H1 (cell line): ENCODE measurements around the gene SGSM1.

Experiments used
- BCL11A ChIP-seq, 2 experiments: IDR thresholded peaks; one replicate each; pipeline ENCODE4 v1.6.1; 2011; ENCODE audit warnings: low read depth in 2 of 2, low read length in 2 of 2, mild to moderate bottlenecking in 2 of 2
- EZH2 ChIP-seq: fragments of 200-600 bp; sonication (generic); IDR thresholded peaks from 2 replicates; pipeline ENCODE4 v1.7.1; 2012; ENCODE audit warnings: low read depth, mild to moderate bottlenecking, moderate library complexity, low read length, inconsistent platforms; ENCODE audit not compliant: severe bottlenecking
- GTF2F1 ChIP-seq: IDR thresholded peaks from 2 replicates; pipeline ENCODE4 v1.6.1; 2012; ENCODE audit warnings: low read depth, low read length, improper control_type of control experiment, borderline replicate concordance
- HDAC6 ChIP-seq: IDR thresholded peaks from one replicate; pipeline ENCODE4 v1.7.1; 2012; ENCODE audit warnings: low read depth, mild to moderate bottlenecking, inconsistent platforms, low read length, moderate library complexity
- POLR2A ChIP-seq, 2 experiments: IDR thresholded peaks; 1 replicate in 1 of 2; 2 replicates in 1 of 2; pipeline ENCODE4 v1.6.1; 2011; ENCODE audit warnings: low read depth in 2 of 2, low read length in 2 of 2, mild to moderate bottlenecking in 2 of 2; ENCODE audit errors: control extremely low read depth in 1 of 2
- POLR2AphosphoS5 ChIP-seq: IDR thresholded peaks from 2 replicates; pipeline ENCODE4 v1.6.1; 2011; ENCODE audit warnings: low read depth, low read length
- POU5F1 ChIP-seq: IDR thresholded peaks from 2 replicates; pipeline ENCODE4 v1.6.1; 2011; ENCODE audit warnings: low read depth, mild to moderate bottlenecking, low read length, moderate library complexity
- RAD21 ChIP-seq, 2 experiments: IDR thresholded peaks in 1 of 2; conservative IDR thresholded peaks in 1 of 2; 2 replicates each; pipeline ENCODE4 v1.6.1; 2011; ENCODE audit warnings: low read depth in 2 of 2, low read length in 2 of 2, improper control_type of control experiment in 1 of 2, inconsistent platforms in 1 of 2, mild to moderate bottlenecking in 1 of 2, moderate library complexity in 1 of 2
- SP2 ChIP-seq: IDR thresholded peaks from 2 replicates; pipeline ENCODE4 v1.6.1; 2012; ENCODE audit warnings: mild to moderate bottlenecking, low read length, inconsistent platforms
- TBP ChIP-seq: IDR thresholded peaks from 2 replicates; pipeline ENCODE4 v1.6.1; 2011; ENCODE audit warnings: low read depth, low read length, improper control_type of control experiment
- YY1 ChIP-seq: IDR thresholded peaks from 2 replicates; pipeline ENCODE4 v1.6.1; 2011; ENCODE audit warnings: low read depth, mild to moderate bottlenecking, low read length
- ZNF274 ChIP-seq: IDR thresholded peaks from 2 replicates; pipeline ENCODE4 v1.7.0; 2012; ENCODE audit warnings: low read length, borderline replicate concordance; ENCODE audit errors: extremely low read depth
- TF ChIP-seq, protein P1 (sequence below), 3 experiments: IDR thresholded peaks; 1 replicate in 2 of 3; 2 replicates in 1 of 3; pipeline versions ENCODE4 v1.5.1 to v1.6.1; 2011; ENCODE audit warnings: low read length in 3 of 3, mild to moderate bottlenecking in 3 of 3, inconsistent platforms in 2 of 3, low read depth in 1 of 3, moderate library complexity in 1 of 3; ENCODE audit not compliant: insufficient read depth in 1 of 3; ENCODE audit errors: control extremely low read depth in 1 of 3

DNA sequence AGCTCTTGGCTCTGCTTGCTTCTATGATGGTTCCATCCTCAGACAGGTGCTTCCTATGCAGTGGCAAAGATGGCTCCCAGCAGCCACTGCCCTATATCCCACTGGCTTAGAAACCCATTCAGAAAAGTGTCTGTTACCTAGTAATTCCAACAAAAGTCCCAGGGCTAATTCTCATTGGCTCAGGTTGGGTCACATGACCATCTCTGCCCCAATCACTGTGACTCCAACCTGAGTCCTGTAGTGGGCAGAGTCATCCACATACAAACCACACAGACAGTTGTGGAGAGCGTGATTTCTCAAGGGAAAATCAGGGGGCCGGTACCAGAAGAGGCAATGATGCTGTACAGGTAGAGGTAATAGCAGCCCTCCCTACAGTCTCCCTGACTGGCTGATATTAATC lies 73.0 kb downstream of the SGSM1 start:
- TF ChIP-seq POU5F1 = no peak
- TF ChIP-seq, protein P1, sequence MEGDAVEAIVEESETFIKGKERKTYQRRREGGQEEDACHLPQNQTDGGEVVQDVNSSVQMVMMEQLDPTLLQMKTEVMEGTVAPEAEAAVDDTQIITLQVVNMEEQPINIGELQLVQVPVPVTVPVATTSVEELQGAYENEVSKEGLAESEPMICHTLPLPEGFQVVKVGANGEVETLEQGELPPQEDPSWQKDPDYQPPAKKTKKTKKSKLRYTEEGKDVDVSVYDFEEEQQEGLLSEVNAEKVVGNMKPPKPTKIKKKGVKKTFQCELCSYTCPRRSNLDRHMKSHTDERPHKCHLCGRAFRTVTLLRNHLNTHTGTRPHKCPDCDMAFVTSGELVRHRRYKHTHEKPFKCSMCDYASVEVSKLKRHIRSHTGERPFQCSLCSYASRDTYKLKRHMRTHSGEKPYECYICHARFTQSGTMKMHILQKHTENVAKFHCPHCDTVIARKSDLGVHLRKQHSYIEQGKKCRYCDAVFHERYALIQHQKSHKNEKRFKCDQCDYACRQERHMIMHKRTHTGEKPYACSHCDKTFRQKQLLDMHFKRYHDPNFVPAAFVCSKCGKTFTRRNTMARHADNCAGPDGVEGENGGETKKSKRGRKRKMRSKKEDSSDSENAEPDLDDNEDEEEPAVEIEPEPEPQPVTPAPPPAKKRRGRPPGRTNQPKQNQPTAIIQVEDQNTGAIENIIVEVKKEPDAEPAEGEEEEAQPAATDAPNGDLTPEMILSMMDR (IDR thresholded peaks at IDR 0.05; ENCODE audit: control extremely low read depth in 1 of 3, insufficient read depth in 1 of 3, low read depth in 1 of 3, low read length in 3 of 3) = no peak
- TF ChIP-seq SP2 = no peak
- no peak for TF ChIP-seq RAD21 (IDR thresholded peaks at IDR 0.05 in 1 of 2, conservative IDR thresholded peaks at IDR 0.05 in 1 of 2; ENCODE audit: low read depth in 2 of 2, low read length in 2 of 2)
- TF ChIP-seq GTF2F1 = no peak
- no peak for TF ChIP-seq HDAC6
- TF ChIP-seq POLR2AphosphoS5 = no peak
- no peak for TF ChIP-seq YY1
- TF ChIP-seq POLR2A (IDR thresholded peaks at IDR 0.05; ENCODE audit: control extremely low read depth in 1 of 2, low read depth in 2 of 2, low read length in 2 of 2) = no peak
- TF ChIP-seq BCL11A (IDR thresholded peaks at IDR 0.05; ENCODE audit: low read depth in 2 of 2, low read length in 2 of 2) = no peak
- no peak for TF ChIP-seq EZH2
- TF ChIP-seq TBP = no peak
- no peak for TF ChIP-seq ZNF274
